NT2/D1 (cell line): ENCODE data around the gene TEKT5.

Experiments used
- DNase-seq: peaks from one replicate; pipeline ENCODE4 v3.0.0-alpha.2; 2011; ENCODE audit warnings: low read depth, low spot score
- H3K27me3 ChIP-seq: 2 replicates; pipeline ENCODE4 v1.6.0; 2011; ENCODE audit warnings: mild to moderate bottlenecking; ENCODE audit not compliant: insufficient read length, insufficient read depth
- H3K36me3 ChIP-seq: 2 replicates; pipeline ENCODE4 v1.6.1; 2011; ENCODE audit warnings: mild to moderate bottlenecking, low read length, mixed read lengths; ENCODE audit not compliant: insufficient read depth, insufficient read length
- H3K4me1 ChIP-seq: 2 replicates; pipeline ENCODE4 v1.5.1; 2011; ENCODE audit not compliant: insufficient read depth, insufficient read length
- H3K4me3 ChIP-seq: 2 replicates; pipeline ENCODE4 v1.5.1; 2011; ENCODE audit warnings: low read depth; ENCODE audit not compliant: insufficient read length
- H3K9ac ChIP-seq: 2 replicates; pipeline ENCODE4 v1.6.0; 2011; ENCODE audit warnings: low read depth; ENCODE audit not compliant: insufficient read length
- H3K9me3 ChIP-seq: 2 replicates; pipeline ENCODE4 v1.5.1; 2011; ENCODE audit warnings: mild to moderate bottlenecking, low read length; ENCODE audit not compliant: insufficient read depth
- SUZ12 ChIP-seq: IDR thresholded peaks from 2 replicates; pipeline ENCODE4 v1.6.1; 2011; ENCODE audit not compliant: insufficient read length, insufficient read depth; ENCODE audit errors: extremely low read depth
- YY1 ChIP-seq: IDR thresholded peaks from 2 replicates; pipeline ENCODE4 v1.6.1; 2011; ENCODE audit not compliant: insufficient read length, insufficient read depth
- ZNF274 ChIP-seq: IDR thresholded peaks from 2 replicates; pipeline ENCODE4 v1.6.1; 2011; ENCODE audit warnings: mild to moderate bottlenecking, low read depth, low read length

The TEKT5 gene

GRCh38 chr16:10605636-10606035 is 89.1 kb downstream of the TEKT5 start:
- no peaks in the 10 kb centered on the region for H3K9me3 ChIP-seq
- no peak overlapping the region for H3K9ac ChIP-seq
- H3K4me1 ChIP-seq = peaks cover 9% of the 10 kb centered on the region
- H3K36me3 ChIP-seq = no peaks in the 10 kb centered on the region
- H3K27me3 ChIP-seq = no peaks in the 10 kb centered on the region
- H3K4me3 ChIP-seq = no peak overlapping the region
- DNase-seq = no peak
- no peak for TF ChIP-seq YY1
- no peak for TF ChIP-seq ZNF274
- no peak for TF ChIP-seq SUZ12

- Histone ChIP-seq H3K27me3 (no peaks in the 10 kb centered on the region), H3K4me1 (peaks cover 9% of the 10 kb centered on the region), H3K9me3 (no peaks in the 10 kb centered on the region), H3K36me3 (no peaks in the 10 kb centered on the region), H3K9ac (no peak overlapping the region), H3K4me3 (no peak overlapping the region)
- TF ChIP-seq ZNF274 = no peak
- TF ChIP-seq SUZ12 = no peak
- no peak for TF ChIP-seq YY1
- no peak for DNase-seq
Measured at GRCh38 chr16:10601444-10602408, 93.0 kb downstream of the TEKT5 start.

- DNase-seq = no peak
- H3K27me3 ChIP-seq = no peaks in the 10 kb centered on the region
- TF ChIP-seq YY1 (no peak), SUZ12 (no peak), ZNF274 (no peak)
- H3K9me3 ChIP-seq = no peaks in the 10 kb centered on the region
- H3K36me3 ChIP-seq = no peaks in the 10 kb centered on the region
- no peak overlapping the region for H3K9ac ChIP-seq
- no peak overlapping the region for H3K4me3 ChIP-seq
- H3K4me1 ChIP-seq = peaks cover 9% of the 10 kb centered on the region
Measured at GRCh38 chr16:10600782-10601443, 93.8 kb downstream of the TEKT5 start.

GRCh38 chr16:10599626-10600025 is 95.1 kb downstream of the TEKT5 start:
- no peak for DNase-seq
- no peak for TF ChIP-seq ZNF274
- TF ChIP-seq SUZ12 = no peak
- no peak for TF ChIP-seq YY1
- Histone ChIP-seq H3K4me3 (no peak overlapping the region), H3K9me3 (no peaks in the 10 kb centered on the region), H3K36me3 (no peaks in the 10 kb centered on the region), H3K4me1 (peaks cover 9% of the 10 kb centered on the region), H3K9ac (no peak overlapping the region), H3K27me3 (no peaks in the 10 kb centered on the region)

GRCh38 chr16:10598157-10598556 is 96.6 kb downstream of the TEKT5 start:
- H3K9me3 ChIP-seq = no peaks in the 10 kb centered on the region
- no peak for DNase-seq
- no peaks in the 10 kb centered on the region for H3K36me3 ChIP-seq
- H3K4me3 ChIP-seq = no peak overlapping the region
- H3K4me1 ChIP-seq = peaks cover 9% of the 10 kb centered on the region
- H3K9ac ChIP-seq = no peak overlapping the region
- H3K27me3 ChIP-seq = no peaks in the 10 kb centered on the region
- TF ChIP-seq SUZ12 (no peak), ZNF274 (no peak), YY1 (no peak)

GRCh38 chr16:10597187-10597601 is 97.5 kb downstream of the TEKT5 start:
- H3K4me1 ChIP-seq = peaks cover 9% of the 10 kb centered on the region
- H3K9ac ChIP-seq = no peak overlapping the region
- TF ChIP-seq ZNF274 (no peak), YY1 (no peak), SUZ12 (no peak)

GRCh38 chr16:10594312-10594950 is 100.3 kb downstream of the TEKT5 start:
- Histone ChIP-seq H3K9ac (no peak overlapping the region), H3K9me3 (no peaks in the 10 kb centered on the region), H3K4me3 (no peak overlapping the region), H3K4me1 (no peaks in the 10 kb centered on the region), H3K27me3 (no peaks in the 10 kb centered on the region), H3K36me3 (no peaks in the 10 kb centered on the region)
- no peak for DNase-seq
- TF ChIP-seq ZNF274 (no peak), YY1 (no peak), SUZ12 (no peak)

More at GRCh38 chr16:10597187-10597601, 97.5 kb downstream of the TEKT5 start:
- no peaks in the 10 kb centered on the region for H3K36me3 ChIP-seq
- H3K27me3 ChIP-seq = no peaks in the 10 kb centered on the region
- H3K4me3 ChIP-seq = no peak overlapping the region
- no peaks in the 10 kb centered on the region for H3K9me3 ChIP-seq
- DNase-seq = no peak
